DMS 273 (cell line): ENCODE results near the gene PRKG1.
"Not testable (repeated sequence)": the region's sequence is repeated elsewhere in the genome, so short reads cannot be mapped to it uniquely, and the experiment has no call there.

Experiments used
- DNase-seq: peaks from one replicate; lab custom pipeline; 2025; ENCODE audit not compliant: unreplicated experiment; lab: John Stamatoyannopoulos, UW

Gene PRKG1

GRCh38 chr10:51168086-51168815, 94.0 kb downstream of the PRKG1 start:
- no peak for DNase-seq

GRCh38 chr10:51169111-51169510, 94.8 kb downstream of the PRKG1 start:
- DNase-seq: no peak

- no peak for DNase-seq
Observed at GRCh38 chr10:51170518-51171245, 96.4 kb downstream of the PRKG1 start.

GRCh38 chr10:51171946-51172345, 97.7 kb downstream of the PRKG1 start:
- no peak for DNase-seq

- DNase-seq: no peak
Observed at GRCh38 chr10:51176976-51177695, 102.8 kb downstream of the PRKG1 start.

- no peak for DNase-seq
Observed at GRCh38 chr10:51178634-51179033, 104.3 kb downstream of the PRKG1 start.

GRCh38 chr10:51180141-51180540, 105.9 kb downstream of the PRKG1 start:
- DNase-seq: no peak

- no peak for DNase-seq
Observed at GRCh38 chr10:51183783-51184182, 109.5 kb downstream of the PRKG1 start.

GRCh38 chr10:51186361-51186760, 112.1 kb downstream of the PRKG1 start:
- DNase-seq: no peak

GRCh38 chr10:51188008-51188407, 113.7 kb downstream of the PRKG1 start:
- DNase-seq: no peak

GRCh38 chr10:51188866-51189265, 114.6 kb downstream of the PRKG1 start:
- no peak for DNase-seq

- DNase-seq: no peak
Observed at GRCh38 chr10:51196508-51197175, 122.4 kb downstream of the PRKG1 start.

GRCh38 chr10:51198170-51198569, 123.9 kb downstream of the PRKG1 start:
- DNase-seq: no peak

GRCh38 chr10:51201947-51202346, 127.7 kb downstream of the PRKG1 start:
- no peak for DNase-seq

- no peak for DNase-seq
Observed at GRCh38 chr10:51203359-51203758, 129.1 kb downstream of the PRKG1 start.

GRCh38 chr10:51204066-51204465, 129.8 kb downstream of the PRKG1 start:
- DNase-seq: no peak

GRCh38 chr10:51204701-51205100, 130.4 kb downstream of the PRKG1 start:
- DNase-seq: no peak

- no peak for DNase-seq
Observed at GRCh38 chr10:51206500-51206899, 132.2 kb downstream of the PRKG1 start.

GRCh38 chr10:51212937-51213336, 138.7 kb downstream of the PRKG1 start:
- DNase-seq: not testable (repeated sequence)

GRCh38 chr10:51214207-51215196, 140.2 kb downstream of the PRKG1 start:
- peak; percentile 58 for DNase-seq
